Umbilical cord (tissue), 1 donor: ENCODE results near the gene STX2. TPM values are rescaled to one million over a fixed set of nuclear protein-coding genes. Genes with fewer than 3 reads are reported as not detected.

Experiments
- total RNA-seq: library from RNA; depleted of rRNA; stranded (reverse); fragments of >200 nt; gene quantifications from one replicate; pipeline ENCODE4 v1.2.3, GENCODE V29; 2014; ENCODE audit warnings: low replicate concordance; ENCODE audit not compliant: insufficient read depth

STX2 gene
- total RNA-seq, 1 donor from 2014 or later = 30.3 TPM

Other genes starting within 250 kb of the STX2 start
- gene RIMBP2, start 123.0 kb downstream of the STX2 start, total RNA-seq = 1.9 TPM
- 199 TPM for gene RAN, start 32.8 kb upstream of the STX2 start, total RNA-seq
- 4.1 TPM for gene ADGRD1, start 114.7 kb upstream of the STX2 start, total RNA-seq